ENCODE results near the gene SCLY.

- TF ChIP-seq CTCF (IDR thresholded peaks at IDR 0.05 in 8 of 11, conservative IDR thresholded peaks at IDR 0.05 in 3 of 11): no peak
- TF ChIP-seq POLR2A (IDR thresholded peaks at IDR 0.05): no peak
- TF ChIP-seq POLR2AphosphoS5 (IDR thresholded peaks at IDR 0.05): no peak
Measured at GRCh38 chr2:238039151-238039550, 21.6 kb upstream of the SCLY start.

Data from spleen (tissue), 7 donors.